Spinal cord (tissue), 10 donors: Measurements from ENCODE around the gene DDX25. TPM values are rescaled to one million over a fixed set of nuclear protein-coding genes. Genes with fewer than 3 reads are reported as not detected.

Experiments used
- DNase-seq, 6 donors: peaks; one replicate each; pipeline versions ENCODE4 v3.0.0 to v3.0.0-alpha.2; 2013 to 2015; ENCODE audit warnings: low spot score in 6 of 6, low read depth in 4 of 6
- H3K27ac ChIP-seq: one replicate; pipeline ENCODE4 v1.5.1; 2013; ENCODE audit warnings: low read depth, low read length, control low read depth
- H3K27me3 ChIP-seq: one replicate; pipeline ENCODE4 v1.6.1; 2013; ENCODE audit warnings: low read length; ENCODE audit not compliant: control insufficient read depth, insufficient read depth
- H3K36me3 ChIP-seq: one replicate; pipeline ENCODE4 v1.6.1; 2013; ENCODE audit warnings: low read length; ENCODE audit not compliant: control insufficient read depth, insufficient read depth
- H3K4me1 ChIP-seq: one replicate; pipeline ENCODE4 v1.6.1; 2013; ENCODE audit warnings: low read length; ENCODE audit not compliant: control insufficient read depth, insufficient read depth
- H3K4me3 ChIP-seq: one replicate; pipeline ENCODE4 v1.5.1; 2013; ENCODE audit warnings: low read depth, low read length, control low read depth
- H3K9me3 ChIP-seq: one replicate; pipeline ENCODE4 v1.6.1; 2013; ENCODE audit warnings: low read length; ENCODE audit not compliant: control insufficient read depth, insufficient read depth
- WGBS: methylation state at CpG from one replicate; pipeline ENCODE4 v1.1.5; 2013; ENCODE audit warnings: missing lambda C conversion rate; ENCODE audit not compliant: insufficient coverage; 5-methylcytosine and 5-hydroxymethylcytosine counted together
- polyA plus RNA-seq, 2 donors: library from polyadenylated mRNA; unstranded; fragments of 120-200 nt; gene quantifications; one replicate each; pipeline ENCODE4 v1.2.1, GENCODE V29; 2013; ENCODE audit not compliant: insufficient read length in 2 of 2
- total RNA-seq, 2 donors: library from RNA; depleted of rRNA in 1 of 2; stranded (reverse); fragments of 120-200 nt in 1 of 2; fragments of >200 nt in 1 of 2; gene quantifications; one replicate each; pipeline versions ENCODE4 v1.2.3 to v1.2.4, GENCODE V29; 2013 to 2014
- donor health status: healthy.

The DDX25 gene
- total and polyA plus RNA-seq, 4 donors = 13.6 to 42.3 (median 26.8) TPM

DNA sequence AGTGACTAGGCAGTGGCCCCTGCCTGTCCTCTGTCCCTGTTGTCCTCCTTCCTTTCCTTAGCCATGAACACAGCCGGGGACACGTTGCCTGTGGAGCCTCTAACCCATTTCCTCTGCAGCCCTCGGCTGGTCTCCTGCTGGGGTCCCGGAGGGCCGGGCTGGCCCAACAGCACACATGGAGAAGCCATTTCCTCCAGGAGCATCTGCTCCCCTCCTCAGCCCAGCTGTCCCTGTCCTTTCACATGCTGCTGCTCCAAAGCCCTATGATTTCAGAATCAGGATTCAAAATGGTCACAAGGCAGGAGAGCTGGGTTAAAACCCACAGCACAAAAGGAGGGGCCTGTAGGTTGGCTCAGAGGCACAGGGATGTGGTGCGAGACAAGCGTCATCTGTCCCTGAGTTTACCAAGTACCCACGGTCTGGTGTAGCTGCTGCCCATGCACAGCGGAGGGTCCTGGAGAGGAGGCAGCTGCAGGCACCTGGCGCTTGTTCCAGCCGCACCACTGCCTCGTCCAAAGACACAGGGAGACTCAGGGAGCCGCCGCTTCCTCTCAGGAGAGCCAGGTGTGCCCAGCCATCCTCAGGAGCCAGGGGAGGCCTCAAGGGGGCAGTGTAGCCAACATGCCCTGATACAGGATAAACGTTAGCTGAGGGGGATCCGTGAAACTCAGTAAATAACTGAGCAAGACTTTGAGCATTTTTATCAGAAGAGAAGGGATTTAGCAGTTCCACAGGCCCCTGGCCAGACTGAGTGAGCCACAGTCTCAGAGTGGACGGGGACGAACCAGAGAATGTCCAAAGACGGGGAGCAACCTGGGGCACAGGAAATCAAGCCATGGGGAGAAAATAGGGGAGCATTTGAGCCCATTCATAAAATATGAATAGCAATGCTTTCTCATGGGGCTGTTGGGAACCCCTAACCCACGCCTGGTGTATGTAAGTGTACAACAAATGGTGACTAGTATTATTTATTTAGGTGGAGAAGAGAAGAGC lies 37.6 kb downstream of the DDX25 start:
- WGBS = 19% methylated on average over 18 of the region's 20 CpGs
- H3K36me3 ChIP-seq = no peaks in the 10 kb centered on the region
- peaks cover 17% of the 10 kb centered on the region for H3K4me1 ChIP-seq
- H3K27me3 ChIP-seq = peaks cover 6% of the 10 kb centered on the region
- peak in 2 of 6 donors; percentile 47 to 60 for DNase-seq
- no peak overlapping the region for H3K27ac ChIP-seq
- no peaks in the 10 kb centered on the region for H3K9me3 ChIP-seq
- no peak overlapping the region for H3K4me3 ChIP-seq

GRCh38 chr11:125942771-125943428 lies 38.6 kb downstream of the DDX25 start:
- peaks cover 17% of the 10 kb centered on the region for H3K4me1 ChIP-seq
- H3K4me3 ChIP-seq = no peak overlapping the region
- no peaks in the 10 kb centered on the region for H3K9me3 ChIP-seq
- DNase-seq = no peak
- no peak overlapping the region for H3K27ac ChIP-seq
- peaks cover 6% of the 10 kb centered on the region for H3K27me3 ChIP-seq
- peaks cover 5% of the 10 kb centered on the region for H3K36me3 ChIP-seq
- WGBS = 85% methylated on average over 11 of the region's 12 CpGs

DNA sequence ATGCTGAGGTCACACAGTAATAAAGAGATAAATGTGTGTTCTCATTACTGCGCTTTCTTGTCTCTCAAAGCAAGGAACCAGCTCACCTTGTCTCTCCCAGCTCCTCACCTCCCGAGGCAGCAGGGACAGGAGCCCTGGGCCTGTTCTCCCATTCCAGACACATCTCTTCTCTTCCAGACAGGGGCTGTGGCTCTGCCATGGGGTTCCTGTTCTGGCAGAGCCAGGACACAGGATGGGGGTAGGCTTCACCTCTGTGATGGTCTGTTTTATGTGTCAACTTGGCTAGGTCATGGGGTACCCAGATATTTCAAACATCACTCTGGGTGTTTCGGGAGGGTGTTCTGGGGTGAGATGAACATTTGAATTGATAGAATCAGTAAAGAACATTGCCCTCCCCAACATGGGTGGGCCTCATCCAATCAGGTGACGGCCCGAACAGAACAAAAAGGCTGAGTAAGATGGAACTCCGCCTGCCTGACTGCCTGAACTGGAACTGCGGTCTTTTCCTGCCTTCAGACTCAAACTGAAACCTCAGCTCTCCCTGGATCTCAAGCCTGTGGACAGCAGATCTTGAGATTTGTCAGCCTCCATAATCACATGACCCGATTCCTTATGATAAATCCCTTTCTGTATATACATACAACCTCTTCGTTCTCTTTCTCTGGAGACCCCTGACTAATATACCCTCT lies 39.5 kb downstream of the DDX25 start:
- DNase-seq = no peak
- H3K4me1 ChIP-seq = peaks cover 17% of the 10 kb centered on the region
- H3K9me3 ChIP-seq = no peaks in the 10 kb centered on the region
- H3K27ac ChIP-seq = no peak overlapping the region
- WGBS = 81% methylated on average over 6 of the region's 9 CpGs
- H3K4me3 ChIP-seq = no peak overlapping the region
- H3K27me3 ChIP-seq = peaks cover 6% of the 10 kb centered on the region
- peaks cover 11% of the 10 kb centered on the region for H3K36me3 ChIP-seq

- H3K4me3 ChIP-seq = no peak overlapping the region
- 74% methylated on average over 9 of the region's 13 CpGs for WGBS
- H3K27ac ChIP-seq = no peak overlapping the region
- peaks cover 6% of the 10 kb centered on the region for H3K27me3 ChIP-seq
- peaks cover 11% of the 10 kb centered on the region for H3K36me3 ChIP-seq
- H3K4me1 ChIP-seq = peaks cover 11% of the 10 kb centered on the region
- H3K9me3 ChIP-seq = no peaks in the 10 kb centered on the region
- DNase-seq = no peak
Observed at GRCh38 chr11:125944350-125945010, 40.2 kb downstream of the DDX25 start.

DNA sequence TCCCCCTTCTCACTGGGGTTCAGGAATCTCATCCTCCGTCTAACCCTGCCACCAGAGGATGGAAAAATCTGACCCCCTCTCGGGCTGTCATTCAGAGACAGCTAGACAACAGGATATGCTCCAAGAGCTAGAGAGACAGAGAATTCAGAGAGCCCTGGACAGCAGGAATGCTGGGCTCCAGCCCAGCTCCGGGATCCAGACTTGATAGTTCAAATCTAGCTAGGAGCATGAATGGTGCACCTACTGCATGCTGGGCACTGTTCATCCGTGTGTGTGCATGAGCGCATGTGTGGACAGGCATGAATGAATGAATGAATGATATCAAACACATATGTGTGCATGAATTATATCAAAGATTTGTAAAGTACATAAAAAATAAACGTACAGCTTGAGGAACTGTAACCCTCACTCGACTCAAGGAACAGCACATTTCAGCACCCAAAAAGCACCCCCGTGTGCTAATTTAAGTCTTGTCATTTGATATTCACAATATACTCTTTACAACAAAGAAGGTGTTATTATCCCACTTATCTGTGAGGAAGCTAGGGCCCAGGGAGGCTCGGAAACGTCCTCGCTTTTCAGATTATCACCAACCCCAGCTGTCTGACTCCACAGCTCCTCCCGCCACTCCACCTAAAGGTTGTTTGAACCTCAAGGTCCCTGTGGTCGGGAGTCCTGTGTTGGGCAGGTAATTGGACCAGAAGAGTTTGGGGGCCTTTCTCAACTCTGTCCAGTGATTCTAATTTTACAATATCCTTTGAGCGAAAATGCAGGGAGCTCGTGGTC lies 40.9 kb downstream of the DDX25 start:
- 76% methylated on average over 3 of the region's 15 CpGs for WGBS
- H3K4me3 ChIP-seq = no peak overlapping the region
- no peak for DNase-seq

DNA sequence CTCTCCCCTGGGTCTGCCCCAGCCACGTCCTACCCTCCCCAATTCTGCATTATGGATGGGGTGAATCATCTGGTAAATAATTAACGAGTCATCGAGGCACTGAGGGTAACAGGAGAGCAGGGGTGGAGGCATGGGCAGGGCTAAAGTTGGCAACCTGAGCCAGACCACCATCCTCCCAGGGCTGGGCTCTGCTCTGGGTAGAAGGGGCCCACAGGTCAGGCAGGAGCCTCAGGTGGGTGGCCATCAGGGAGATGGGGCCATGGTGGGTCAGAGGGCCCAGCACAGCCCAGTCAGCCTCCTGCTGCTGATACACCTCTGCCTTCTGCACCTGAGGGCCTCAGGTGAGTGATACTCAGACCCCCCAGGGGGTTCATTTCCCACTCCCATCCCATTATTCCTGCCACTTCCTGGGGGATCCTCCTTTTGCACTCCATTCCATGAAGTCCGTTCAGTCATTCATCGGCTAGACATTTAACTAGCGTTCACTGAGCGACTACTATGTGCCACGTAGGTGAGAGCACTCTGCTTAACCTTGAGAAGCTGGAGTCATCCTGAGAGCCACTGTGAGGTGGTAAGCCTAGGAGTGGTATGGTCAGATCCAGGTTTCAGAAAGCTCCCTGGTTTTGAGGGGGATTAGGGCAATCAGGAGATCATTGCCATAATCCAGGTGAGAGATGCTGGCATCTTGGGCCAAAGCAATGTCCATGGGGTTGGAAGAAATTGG lies 41.7 kb downstream of the DDX25 start, which contains the start of gene VSIG10L2:
TSS of gene VSIG10L2 (plus strand) at position 248 of the 724 bp plus-strand sequence. CDS start at position 260, 12 bp downstream.
- H3K9me3 ChIP-seq = no peaks in the 10 kb centered on the region
- no peak for DNase-seq
- no peak within 1 kb of the TSS for H3K4me3 ChIP-seq
- H3K36me3 ChIP-seq = peaks cover 14% of the 10 kb centered on the region
- H3K27me3 ChIP-seq = peaks cover 6% of the 10 kb centered on the region
- no peak within 1 kb of the TSS for H3K27ac ChIP-seq
- peaks cover 12% of the 10 kb centered on the region for H3K4me1 ChIP-seq
- 96% methylated on average over 5 of the region's 8 CpGs for WGBS

More for the DNA sequence above, 40.9 kb downstream of the DDX25 start:
- no peak overlapping the region for H3K27ac ChIP-seq
- peaks cover 11% of the 10 kb centered on the region for H3K4me1 ChIP-seq
- peaks cover 6% of the 10 kb centered on the region for H3K27me3 ChIP-seq
- peaks cover 11% of the 10 kb centered on the region for H3K36me3 ChIP-seq
- no peaks in the 10 kb centered on the region for H3K9me3 ChIP-seq

DNA sequence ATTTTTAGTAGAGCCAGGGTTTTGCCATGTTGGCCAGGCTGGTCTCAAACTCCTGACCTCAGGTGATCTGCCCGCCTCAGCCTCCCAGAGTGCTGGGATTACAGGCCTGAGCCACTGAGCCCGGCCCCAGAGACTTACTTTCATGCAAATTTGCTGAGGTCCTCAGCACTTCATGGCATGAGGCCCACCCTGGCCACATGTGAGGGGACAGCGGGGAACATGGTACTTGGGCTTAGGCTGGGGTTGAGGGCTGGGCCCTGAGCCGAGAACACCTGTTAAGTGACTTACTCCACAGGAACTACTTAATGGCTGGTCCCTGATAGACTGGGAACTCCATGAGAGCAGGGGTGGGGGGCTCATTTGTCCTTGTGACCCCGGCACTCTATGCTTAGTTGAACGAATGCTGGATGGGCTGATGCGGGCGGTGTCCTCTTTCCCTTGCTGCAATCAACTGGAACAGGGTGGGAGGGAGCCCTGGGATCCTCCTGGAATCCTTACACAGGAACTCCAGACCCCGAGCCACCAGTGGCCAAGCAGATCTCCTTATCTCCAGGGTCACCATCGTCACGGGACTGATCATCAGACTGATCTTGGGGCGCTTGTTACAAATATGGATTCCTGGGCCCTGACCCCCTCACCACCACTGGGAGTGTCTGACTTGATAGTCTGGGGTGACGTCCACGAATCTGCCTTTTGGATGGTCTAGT lies 42.6 kb downstream of the DDX25 start:
- Histone ChIP-seq H3K27me3 (peaks cover 2% of the 10 kb centered on the region), H3K9me3 (no peaks in the 10 kb centered on the region), H3K4me1 (peaks cover 12% of the 10 kb centered on the region), H3K4me3 (no peak overlapping the region), H3K36me3 (peaks cover 19% of the 10 kb centered on the region), H3K27ac (no peak overlapping the region)
- 96% methylated on average over 8 of the region's 14 CpGs for WGBS
- no peak for DNase-seq
